Measurements from ENCODE around the gene KLHL30.

DNA sequence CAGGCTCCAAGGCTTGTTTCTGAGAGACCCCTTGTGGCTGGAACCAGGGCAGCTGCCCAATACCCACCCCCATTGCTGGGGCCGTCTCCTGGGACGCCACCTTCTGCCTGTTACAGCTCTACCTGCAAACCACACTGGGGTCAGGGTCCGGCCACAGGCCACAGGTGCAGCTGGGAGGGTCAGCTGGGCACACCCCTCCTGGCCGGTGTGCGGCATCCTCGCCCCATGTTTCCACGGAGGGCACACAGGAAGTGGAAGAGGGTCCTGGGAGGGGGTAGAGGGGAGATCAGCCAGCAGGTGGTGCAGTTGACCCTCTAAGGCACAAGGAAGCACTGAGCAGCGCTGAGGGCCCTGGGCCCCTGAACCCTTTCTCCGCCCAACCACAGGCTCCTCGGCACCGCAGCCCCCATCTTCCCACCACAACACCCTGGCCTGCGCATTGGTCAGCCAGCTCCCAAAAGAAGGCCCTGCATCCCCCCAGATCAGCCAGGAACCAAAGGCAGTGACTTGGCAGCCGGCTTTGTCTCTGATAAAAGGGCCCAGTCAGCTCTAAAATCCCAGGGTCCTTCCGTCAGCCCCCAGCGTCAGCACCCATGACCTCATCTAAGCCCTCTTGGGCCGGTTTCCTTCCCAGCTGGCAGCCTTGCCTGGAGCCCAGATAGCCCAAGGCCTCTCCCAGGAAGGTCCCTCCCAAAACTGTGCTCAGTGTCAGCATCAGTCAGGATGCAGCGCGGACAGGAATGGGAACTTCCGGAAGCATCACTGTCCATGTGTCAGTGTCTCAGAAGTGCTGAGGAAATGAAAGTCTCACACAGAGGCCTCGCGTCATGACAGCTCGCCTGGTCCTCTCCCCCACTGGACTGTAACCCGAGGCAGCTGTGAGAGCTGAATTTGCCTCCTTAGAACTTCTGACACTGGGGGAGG lies 22.0 kb downstream of the KLHL30 start:
- no peak for TF ChIP-seq ZNF70 (CRISPR knock-in tag; IDR thresholded peaks at IDR 0.05)
- TF ChIP-seq BACH2 (CRISPR knock-in tag; IDR thresholded peaks at IDR 0.05; ENCODE audit: borderline replicate concordance): no peak
- TF ChIP-seq, protein P1, sequence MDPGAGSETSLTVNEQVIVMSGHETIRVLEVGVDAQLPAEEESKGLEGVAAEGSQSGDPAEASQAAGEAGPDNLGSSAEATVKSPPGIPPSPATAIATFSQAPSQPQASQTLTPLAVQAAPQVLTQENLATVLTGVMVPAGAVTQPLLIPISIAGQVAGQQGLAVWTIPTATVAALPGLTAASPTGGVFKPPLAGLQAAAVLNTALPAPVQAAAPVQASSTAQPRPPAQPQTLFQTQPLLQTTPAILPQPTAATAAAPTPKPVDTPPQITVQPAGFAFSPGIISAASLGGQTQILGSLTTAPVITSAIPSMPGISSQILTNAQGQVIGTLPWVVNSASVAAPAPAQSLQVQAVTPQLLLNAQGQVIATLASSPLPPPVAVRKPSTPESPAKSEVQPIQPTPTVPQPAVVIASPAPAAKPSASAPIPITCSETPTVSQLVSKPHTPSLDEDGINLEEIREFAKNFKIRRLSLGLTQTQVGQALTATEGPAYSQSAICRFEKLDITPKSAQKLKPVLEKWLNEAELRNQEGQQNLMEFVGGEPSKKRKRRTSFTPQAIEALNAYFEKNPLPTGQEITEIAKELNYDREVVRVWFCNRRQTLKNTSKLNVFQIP (CRISPR knock-in tag; IDR thresholded peaks at IDR 0.05; ENCODE audit: borderline replicate concordance, low read depth): no peak
- TF ChIP-seq ZNF565 (CRISPR knock-in tag; conservative IDR thresholded peaks at IDR 0.05; ENCODE audit: low read depth): no peak
- TF ChIP-seq ZNF8 (CRISPR knock-in tag; IDR thresholded peaks at IDR 0.05): no peak
- no peak for TF ChIP-seq ZFP30 (CRISPR knock-in tag; IDR thresholded peaks at IDR 0.05)
- TF ChIP-seq ARNTL (CRISPR knock-in tag; IDR thresholded peaks at IDR 0.05; ENCODE audit: borderline replicate concordance, low read depth): no peak
- TF ChIP-seq, protein P2, sequence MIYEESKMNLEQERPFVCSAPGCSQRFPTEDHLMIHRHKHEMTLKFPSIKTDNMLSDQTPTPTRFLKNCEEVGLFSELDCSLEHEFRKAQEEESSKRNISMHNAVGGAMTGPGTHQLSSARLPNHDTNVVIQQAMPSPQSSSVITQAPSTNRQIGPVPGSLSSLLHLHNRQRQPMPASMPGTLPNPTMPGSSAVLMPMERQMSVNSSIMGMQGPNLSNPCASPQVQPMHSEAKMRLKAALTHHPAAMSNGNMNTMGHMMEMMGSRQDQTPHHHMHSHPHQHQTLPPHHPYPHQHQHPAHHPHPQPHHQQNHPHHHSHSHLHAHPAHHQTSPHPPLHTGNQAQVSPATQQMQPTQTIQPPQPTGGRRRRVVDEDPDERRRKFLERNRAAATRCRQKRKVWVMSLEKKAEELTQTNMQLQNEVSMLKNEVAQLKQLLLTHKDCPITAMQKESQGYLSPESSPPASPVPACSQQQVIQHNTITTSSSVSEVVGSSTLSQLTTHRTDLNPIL (CRISPR knock-in tag; IDR thresholded peaks at IDR 0.05; ENCODE audit: low read depth): no peak

All from SK-N-SH treated with all-trans-retinoic acid at 6 μM for 48 hours (cell line).